Activated naive CD8-positive, alpha-beta T cell treated with anti-CD3 and anti-CD28 coated beads, Interleukin-2, amount 50 U/mL, for 16 hours (primary cell): ENCODE results near the gene NRBP1.
A peak's percentile ranks its signal among the peaks of the same experiment; 100 is the strongest.

Experiments
- DNase-seq: peaks from one replicate; pipeline ENCODE4 v3.0.0-alpha.2; 2020; ENCODE audit warnings: low read depth, low spot score

Gene NRBP1

GRCh38 chr2:27489498-27490397, 61.3 kb downstream of the NRBP1 start, which contains the start of gene IFT172:
Gene IFT172, minus strand, starts transcription at chr2:27489743. Its CDS starts 90 bp downstream, at chr2:27489653.
- DNase-seq: peak; percentile 96
